BE2C (cell line): ENCODE results near the gene GIGYF1.

Source experiments
- DNase-seq: peaks from one replicate; pipeline ENCODE4 v3.0.0-alpha.2; 2020
- H3K27me3 ChIP-seq: fragments of 250-450 bp; sonication (Bioruptor Pico); 2 replicates; pipeline ENCODE4 v1.5.1; 2020; ENCODE audit warnings: mild to moderate bottlenecking
- H3K36me3 ChIP-seq: fragments of 250-450 bp; sonication (Bioruptor Pico); 2 replicates; pipeline ENCODE4 v1.5.1; 2020; ENCODE audit warnings: mild to moderate bottlenecking
- H3K4me1 ChIP-seq: fragments of 250-450 bp; sonication (Bioruptor Pico); 2 replicates; pipeline ENCODE4 v1.5.1; 2020
- H3K4me3 ChIP-seq: 2 replicates; pipeline ENCODE4 v1.5.1; 2011; ENCODE audit warnings: low read depth, low read length
- H3K9me3 ChIP-seq: fragments of 250-450 bp; sonication (Bioruptor Pico); 2 replicates; pipeline ENCODE4 v1.5.1; 2020
- CTCF ChIP-seq: IDR thresholded peaks from 2 replicates; pipeline ENCODE4 v1.5.1; 2012; ENCODE audit warnings: mild to moderate bottlenecking, low read depth, low read length

The GIGYF1 gene

DNA sequence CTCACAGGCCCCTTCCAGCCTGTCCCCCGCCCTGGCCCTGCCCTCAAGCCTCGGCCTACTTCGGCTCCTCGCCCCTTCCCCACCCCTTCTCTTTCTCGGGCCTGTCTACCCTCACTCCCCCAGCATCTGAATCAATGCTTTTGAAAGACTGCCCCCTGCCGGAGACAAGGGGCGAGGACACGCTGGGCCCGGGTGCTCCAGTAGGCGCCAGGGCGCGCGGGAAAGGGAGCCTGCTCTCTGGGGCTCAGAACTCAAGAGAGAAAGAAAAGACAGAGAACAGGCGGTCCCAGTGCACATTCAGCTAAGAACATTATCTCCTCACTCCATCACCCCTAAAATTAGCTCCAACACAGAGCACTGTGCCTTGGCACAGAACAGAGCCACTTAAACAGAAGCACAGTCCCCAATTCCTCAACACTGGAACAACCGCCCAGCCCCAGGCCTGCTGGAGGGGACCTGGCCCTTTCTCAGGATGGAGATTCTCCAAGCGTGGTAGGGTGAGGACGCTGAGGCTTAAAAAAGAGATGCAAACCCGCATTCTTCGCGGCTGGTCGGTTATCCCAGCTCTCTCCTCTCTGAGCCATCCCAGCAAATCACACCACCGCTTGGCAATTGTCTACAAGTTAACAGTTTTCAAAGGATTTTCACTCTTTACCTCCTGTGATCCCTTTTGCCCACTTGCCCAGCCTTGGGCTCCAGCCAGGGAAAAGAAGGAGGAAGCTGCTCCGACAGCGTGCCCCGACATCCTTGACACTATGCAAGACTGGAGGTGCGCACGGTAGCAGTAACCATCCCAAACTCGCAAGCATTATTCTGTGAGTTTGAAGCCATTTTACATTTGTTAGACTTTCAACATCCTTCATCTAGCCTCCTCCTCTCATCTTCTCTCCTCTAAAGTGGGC, 2.1 kb downstream of the GIGYF1 start:
- Histone ChIP-seq H3K27me3 (peaks cover 3% of the 10 kb centered on the region; the same call in 1 of the 2 replicates), H3K36me3 (peaks cover 37% of the 10 kb centered on the region), H3K9me3 (peaks cover 6% of the 10 kb centered on the region; the same call in 1 of the 2 replicates), H3K4me3 (peak overlapping the region; percentile 93), H3K4me1 (peaks cover 23% of the 10 kb centered on the region)
- peak; percentile 86 for TF ChIP-seq CTCF
- DNase-seq = peak; percentile 88

DNA sequence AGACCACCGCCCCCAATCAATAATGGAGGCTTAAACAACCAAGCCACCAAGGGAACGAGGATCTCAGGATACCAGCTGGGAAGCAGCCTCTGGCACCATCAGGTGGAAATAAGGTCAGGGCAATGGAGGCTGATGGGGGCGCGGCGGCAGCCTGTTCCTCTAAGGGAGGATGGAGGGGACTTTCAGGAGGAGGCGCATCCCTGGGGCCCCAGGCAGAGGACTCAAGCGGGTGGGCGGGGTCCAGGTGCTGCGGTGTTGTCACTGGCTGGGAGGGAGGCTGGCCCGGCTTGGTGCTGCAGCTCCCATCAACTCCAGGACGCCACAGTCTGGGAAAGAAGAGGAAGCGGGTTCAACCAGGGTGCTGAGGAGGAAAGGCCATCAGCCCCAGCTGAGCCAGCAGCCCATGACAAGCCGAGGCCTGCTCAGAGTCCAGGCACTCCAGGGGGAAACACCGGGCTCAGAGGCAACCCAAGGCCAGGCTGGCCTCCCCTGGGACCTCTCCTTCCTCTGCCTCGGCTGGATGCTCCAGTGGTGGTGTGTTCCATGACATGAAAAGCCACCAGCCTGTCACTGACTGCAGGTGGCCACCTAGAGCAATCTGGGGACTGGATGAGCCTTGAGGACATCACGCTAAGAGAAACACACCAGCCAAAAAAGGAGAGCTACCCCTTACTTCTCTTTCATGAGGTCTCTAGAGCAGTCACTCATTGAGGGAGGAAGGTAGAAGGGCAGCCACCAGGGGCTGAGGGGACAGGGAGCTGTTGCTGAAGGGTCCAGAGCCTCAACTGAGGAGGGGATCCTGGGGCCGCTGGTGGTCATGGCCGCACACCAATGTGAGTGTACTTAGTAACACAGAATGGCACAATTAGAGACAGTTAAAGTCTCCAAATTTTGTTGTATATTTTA, 4.6 kb downstream of the GIGYF1 start:
- Histone ChIP-seq H3K36me3 (peaks cover 60% of the 10 kb centered on the region), H3K4me1 (peaks cover 26% of the 10 kb centered on the region), H3K27me3 (no peaks in the 10 kb centered on the region), H3K4me3 (no peak overlapping the region), H3K9me3 (peaks cover under 1% of the 10 kb centered on the region; the same call in 1 of the 2 replicates)
- DNase-seq = peak; percentile 50
- peak; percentile 34; the same call in 1 of the 2 replicates for TF ChIP-seq CTCF

GRCh38 chr7:100688326-100688860, 5.7 kb downstream of the GIGYF1 start:
- H3K36me3 ChIP-seq = peaks cover 69% of the 10 kb centered on the region
- no peak overlapping the region for H3K4me3 ChIP-seq
- peaks cover 26% of the 10 kb centered on the region for H3K4me1 ChIP-seq
- no peak for TF ChIP-seq CTCF
- H3K27me3 ChIP-seq = no peaks in the 10 kb centered on the region
- H3K9me3 ChIP-seq = no peaks in the 10 kb centered on the region
- DNase-seq = no peak

GRCh38 chr7:100687751-100688300, 6.2 kb downstream of the GIGYF1 start:
- Histone ChIP-seq H3K27me3 (no peaks in the 10 kb centered on the region), H3K4me1 (peaks cover 26% of the 10 kb centered on the region), H3K36me3 (peaks cover 75% of the 10 kb centered on the region), H3K9me3 (no peaks in the 10 kb centered on the region), H3K4me3 (no peak overlapping the region)
- DNase-seq = peak; percentile 13
- no peak for TF ChIP-seq CTCF

- Histone ChIP-seq H3K4me3 (no peak overlapping the region), H3K9me3 (no peaks in the 10 kb centered on the region), H3K27me3 (no peaks in the 10 kb centered on the region), H3K4me1 (peaks cover 25% of the 10 kb centered on the region), H3K36me3 (peaks cover 80% of the 10 kb centered on the region)
- no peak for DNase-seq
- no peak for TF ChIP-seq CTCF
Measured at GRCh38 chr7:100687261-100687660, 6.8 kb downstream of the GIGYF1 start.
